H1 (cell line): Measurements from ENCODE around the gene SLC39A9. TPM values are rescaled to one million over a fixed set of nuclear protein-coding genes. Genes with fewer than 3 reads are reported as not detected.

ENCODE experiments used
- EP300 ChIP-seq, 2 experiments: IDR thresholded peaks; 1 replicate in 1 of 2; 2 replicates in 1 of 2; pipeline ENCODE4 v1.6.1; 2011 to 2012; ENCODE audit warnings: low read depth in 2 of 2, low read length in 2 of 2, mild to moderate bottlenecking in 2 of 2, borderline replicate concordance in 1 of 2, inconsistent platforms in 1 of 2, moderate library complexity in 1 of 2
- RXRA ChIP-seq: IDR thresholded peaks from 2 replicates; pipeline ENCODE4 v1.6.1; 2011; ENCODE audit warnings: low read depth, mild to moderate bottlenecking, low read length, moderate library complexity; ENCODE audit not compliant: insufficient read depth
- polyA plus RNA-seq, 7 experiments: library from polyadenylated mRNA; depleted of rRNA in 3 of 7; stranded (reverse) in 5 of 7; unstranded in 2 of 7; fragments of >200 nt in 5 of 7; fragments of 200-250 nt in 2 of 7; gene quantifications; 1 replicate in 5 of 7; 2 replicates in 1 of 7; 4 replicates in 1 of 7; pipeline versions ENCODE4 v1.2.1 to v1.2.3, GENCODE V29; 2011 to 2013; ENCODE audit warnings: missing spikeins in 2 of 7, mixed read lengths in 2 of 7
- total RNA-seq: library from RNA; stranded (reverse); fragmentation: NEBNext Ultra II Directional; extraction: Animal tissue kit (Norgen Biotek cat#: 25700); gene quantifications from 2 replicates; pipeline ENCODE4 v1.2.1, GENCODE V29; 2021
- TF ChIP-seq, protein P1 (sequence below): IDR thresholded peaks from 2 replicates; pipeline ENCODE4 v1.6.1; 2012; ENCODE audit warnings: inconsistent platforms

Gene SLC39A9
- total and polyA plus RNA-seq, 2 of the 8 experiments (the other 6 are each of a cell fraction or from before 2014, with no cell fraction given) = 31.0 to 44.2 TPM

DNA sequence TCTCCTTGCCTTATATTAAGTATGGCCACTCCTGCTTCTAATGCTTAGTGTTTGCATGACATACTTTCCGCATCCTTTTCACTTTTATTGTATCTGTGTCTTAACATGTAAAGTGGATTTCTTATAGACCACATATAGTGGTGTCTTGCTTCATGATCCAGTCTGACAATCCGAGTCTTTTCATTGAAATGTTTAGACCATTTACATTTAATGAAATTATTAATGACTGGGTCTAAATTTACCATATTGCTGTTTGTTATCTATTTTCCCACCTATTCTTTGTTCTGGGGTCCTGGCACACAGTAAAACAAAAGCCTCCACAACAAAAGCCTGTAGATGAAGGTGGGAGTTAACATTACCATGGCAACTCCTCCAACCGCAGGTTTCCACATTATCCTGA is 23.3 kb upstream of the SLC39A9 start (continued):
- TF ChIP-seq, protein P1, sequence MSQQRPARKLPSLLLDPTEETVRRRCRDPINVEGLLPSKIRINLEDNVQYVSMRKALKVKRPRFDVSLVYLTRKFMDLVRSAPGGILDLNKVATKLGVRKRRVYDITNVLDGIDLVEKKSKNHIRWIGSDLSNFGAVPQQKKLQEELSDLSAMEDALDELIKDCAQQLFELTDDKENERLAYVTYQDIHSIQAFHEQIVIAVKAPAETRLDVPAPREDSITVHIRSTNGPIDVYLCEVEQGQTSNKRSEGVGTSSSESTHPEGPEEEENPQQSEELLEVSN = no peak
- no peak for TF ChIP-seq EP300 (IDR thresholded peaks at IDR 0.05; ENCODE audit: borderline replicate concordance in 1 of 2, low read depth in 2 of 2, low read length in 2 of 2)
- TF ChIP-seq RXRA = no peak
